IMR-90 (cell line): ENCODE measurements around the gene SMLR1. TPM values are rescaled to one million over a fixed set of nuclear protein-coding genes. Genes with fewer than 3 reads are reported as not detected.

ENCODE experiments used
- ATAC-seq: fragments of 200-7000 bp; cut with Tn5 transposase; 2 replicates; pipeline ENCODE4 v1.9.1; 2020; ENCODE audit warnings: low read depth, mild to moderate bottlenecking, moderate library complexity
- BruUV-seq: library from RNA; stranded (reverse); fragments of 400-500 nt; replicated peaks from 2 replicates; lab custom pipeline; 2021; lab: Mats Ljungman, UMichigan
- CTCF ChIA-PET: fragments of 300-600 bp; formaldehyde crosslinking; extraction: SDS; loops from one replicate; lab custom pipeline; 2021; ENCODE audit warnings: antibody characterized with exemption; lab: Yijun Ruan, JAX
- POLR2A ChIA-PET: fragments of 300-600 bp; sonication (Branson Sonifier 250); formaldehyde crosslinking; loops from one replicate; lab custom pipeline; 2022; ENCODE audit warnings: antibody characterized with exemption; ENCODE audit not compliant: unreplicated experiment; lab: Charles Lee
- DNase-seq: peaks from one replicate; pipeline ENCODE4 v3.0.0; 2013
- H2AFZ ChIP-seq: replicated peaks from 2 replicates; pipeline ENCODE3; 2013; ENCODE audit warnings: low read length, mild to moderate bottlenecking; ENCODE audit not compliant: poor library complexity
- H2AK5ac ChIP-seq: 2 replicates; pipeline ENCODE4 v1.6.1; 2013; ENCODE audit warnings: low read depth, low read length, inconsistent platforms
- H2AK9ac ChIP-seq: replicated peaks from 2 replicates; pipeline ENCODE3; 2013; ENCODE audit warnings: mild to moderate bottlenecking, low read depth, low read length, moderate library complexity; ENCODE audit not compliant: poor library complexity
- H2BK120ac ChIP-seq: 2 replicates; pipeline ENCODE4 v1.6.1; 2013; ENCODE audit warnings: low read depth, low read length, inconsistent platforms
- H2BK15ac ChIP-seq: 3 replicates; pipeline ENCODE4 v1.6.1; 2013; ENCODE audit warnings: low read depth, low read length, inconsistent platforms
- H2BK20ac ChIP-seq: 2 replicates; pipeline ENCODE4 v1.6.1; 2013; ENCODE audit warnings: low read depth, mild to moderate bottlenecking, inconsistent platforms, low read length, moderate library complexity
- H2BK5ac ChIP-seq: 2 replicates; pipeline ENCODE4 v1.6.1; 2013; ENCODE audit warnings: mild to moderate bottlenecking, low read depth, low read length, inconsistent platforms; ENCODE audit not compliant: poor library complexity, severe bottlenecking
- H3K14ac ChIP-seq: replicated peaks from 2 replicates; pipeline ENCODE4 v1.6.1; 2013; ENCODE audit warnings: low read depth, low read length, inconsistent platforms
- H3K18ac ChIP-seq: 2 replicates; pipeline ENCODE4 v1.6.1; 2013; ENCODE audit warnings: low read depth, low read length, control low read depth
- H3K23ac ChIP-seq: 2 replicates; pipeline ENCODE4 v1.6.1; 2013; ENCODE audit warnings: low read depth, low read length, inconsistent platforms
- H3K27ac ChIP-seq: 2 replicates; pipeline ENCODE4 v1.5.1; 2013; ENCODE audit warnings: mild to moderate bottlenecking, control low read depth, low read length; ENCODE audit not compliant: insufficient read depth
- H3K27me3 ChIP-seq: 2 replicates; pipeline ENCODE4 v1.6.1; 2013; ENCODE audit warnings: low read length; ENCODE audit not compliant: control insufficient read depth, insufficient read depth
- H3K36me3 ChIP-seq: 2 replicates; pipeline ENCODE4 v1.6.1; 2013; ENCODE audit warnings: low read length, mixed read lengths; ENCODE audit not compliant: control insufficient read depth, insufficient read depth
- H3K4ac ChIP-seq: 2 replicates; pipeline ENCODE4 v1.6.1; 2013; ENCODE audit warnings: low read depth, low read length, inconsistent platforms
- H3K4me1 ChIP-seq: 2 replicates; pipeline ENCODE4 v1.6.1; 2013; ENCODE audit warnings: low read length, mixed read lengths; ENCODE audit not compliant: control insufficient read depth, insufficient read depth
- H3K4me2 ChIP-seq: 2 replicates; pipeline ENCODE4 v1.6.1; 2013; ENCODE audit warnings: low read depth, mild to moderate bottlenecking, control low read depth, low read length, moderate library complexity
- H3K4me3 ChIP-seq: 2 replicates; pipeline ENCODE4 v1.5.1; 2013; ENCODE audit warnings: low read depth, mild to moderate bottlenecking, control low read depth, low read length, moderate library complexity; ENCODE audit not compliant: insufficient read depth
- H3K56ac ChIP-seq: 2 replicates; pipeline ENCODE4 v1.6.1; 2013; ENCODE audit warnings: low read length, inconsistent platforms; ENCODE audit not compliant: insufficient read depth; ENCODE audit errors: extremely low read depth
- H3K79me1 ChIP-seq, 2 experiments: 2 replicates each; pipeline ENCODE4 v1.6.1; 2013; ENCODE audit warnings: low read length in 2 of 2, inconsistent platforms in 1 of 2, low read depth in 1 of 2
- H3K9ac ChIP-seq: 2 replicates; pipeline ENCODE4 v1.6.1; 2013; ENCODE audit warnings: low read depth, low read length, control low read depth
- H3K9me1 ChIP-seq: 2 replicates; pipeline ENCODE4 v1.6.1; 2013; ENCODE audit warnings: low read length, inconsistent platforms; ENCODE audit not compliant: insufficient read depth
- H3K9me3 ChIP-seq: 2 replicates; pipeline ENCODE4 v1.6.1; 2013; ENCODE audit warnings: low read length; ENCODE audit not compliant: control insufficient read depth, insufficient read depth
- H4K20me1 ChIP-seq: 2 replicates; pipeline ENCODE4 v1.6.1; 2013; ENCODE audit warnings: low read length, inconsistent platforms; ENCODE audit not compliant: insufficient read depth
- H4K5ac ChIP-seq: 2 replicates; pipeline ENCODE4 v1.6.1; 2013; ENCODE audit warnings: mild to moderate bottlenecking, low read depth, low read length, control low read depth
- H4K8ac ChIP-seq, 2 experiments: 2 replicates each; pipeline ENCODE4 v1.6.1; 2013; ENCODE audit warnings: low read depth in 2 of 2, low read length in 2 of 2, control low read depth in 1 of 2, inconsistent platforms in 1 of 2
- H4K91ac ChIP-seq: 2 replicates; pipeline ENCODE4 v1.6.1; 2013; ENCODE audit warnings: low read depth, low read length, inconsistent platforms; ENCODE audit not compliant: insufficient read depth
- CEBPB ChIP-seq: IDR thresholded peaks from 2 replicates; pipeline ENCODE4 v1.6.1; 2012; ENCODE audit warnings: low read depth, low read length, improper control_type of control experiment
- FOS ChIP-seq: fragments of 150-350 bp; IDR thresholded peaks from 2 replicates; pipeline ENCODE4 v1.6.1; 2016; ENCODE audit warnings: low read depth, low read length
- MAFK ChIP-seq: IDR thresholded peaks from 2 replicates; pipeline ENCODE4 v1.6.1; 2012; ENCODE audit warnings: low read depth, low read length, improper control_type of control experiment
- NFE2L2 ChIP-seq: fragments of 150-350 bp; IDR thresholded peaks from 2 replicates; pipeline ENCODE4 v1.6.1; 2016; ENCODE audit warnings: low read depth, mild to moderate bottlenecking, low read length
- WGBS, 2 experiments: methylation state at CpG; one replicate each; pipeline versions ENCODE4 v1.1.5 to v1.1.7; 2013; ENCODE audit warnings: missing lambda C conversion rate in 2 of 2; ENCODE audit not compliant: insufficient read length in 1 of 2; ENCODE audit errors: extremely low coverage in 2 of 2; 5-methylcytosine and 5-hydroxymethylcytosine counted together
- dilution Hi-C: fragments of 300-500 bp; cut with HindIII; formaldehyde crosslinking; loops from one replicate; pipeline ENCODE4 v1.14.3; 2018; ENCODE audit warnings: low sequenced_read_pairs; ENCODE audit not compliant: unreplicated experiment
- in situ Hi-C: fragments of 300-500 bp; cut with MboI; formaldehyde crosslinking; loops from 3 replicates; pipeline ENCODE4 v1.14.3; 2019; ENCODE audit warnings: low sequenced_read_pairs, inconsistent platforms, mixed read lengths
- intact Hi-C: fragments of 100-400 bp; cut with micrococcal nuclease; formaldehyde crosslinking; loops from 2 replicates; pipeline ENCODE4 v1.10.0; 2022
- polyA plus RNA-seq, 3 experiments: library from polyadenylated mRNA; depleted of rRNA; stranded (reverse); fragments of >200 nt; gene quantifications; 2 replicates each; pipeline ENCODE4 v1.2.3, GENCODE V29; 2012; ENCODE audit warnings: low replicate concordance in 1 of 3
- total RNA-seq: library from RNA; depleted of rRNA; stranded (reverse); fragments of >200 nt; gene quantifications from 2 replicates; pipeline ENCODE4 v1.2.3, GENCODE V29; 2012

The SMLR1 gene
- total and polyA plus RNA-seq, 2 of the 4 experiments (the other 2 are of a cell fraction) = not detected

DNA sequence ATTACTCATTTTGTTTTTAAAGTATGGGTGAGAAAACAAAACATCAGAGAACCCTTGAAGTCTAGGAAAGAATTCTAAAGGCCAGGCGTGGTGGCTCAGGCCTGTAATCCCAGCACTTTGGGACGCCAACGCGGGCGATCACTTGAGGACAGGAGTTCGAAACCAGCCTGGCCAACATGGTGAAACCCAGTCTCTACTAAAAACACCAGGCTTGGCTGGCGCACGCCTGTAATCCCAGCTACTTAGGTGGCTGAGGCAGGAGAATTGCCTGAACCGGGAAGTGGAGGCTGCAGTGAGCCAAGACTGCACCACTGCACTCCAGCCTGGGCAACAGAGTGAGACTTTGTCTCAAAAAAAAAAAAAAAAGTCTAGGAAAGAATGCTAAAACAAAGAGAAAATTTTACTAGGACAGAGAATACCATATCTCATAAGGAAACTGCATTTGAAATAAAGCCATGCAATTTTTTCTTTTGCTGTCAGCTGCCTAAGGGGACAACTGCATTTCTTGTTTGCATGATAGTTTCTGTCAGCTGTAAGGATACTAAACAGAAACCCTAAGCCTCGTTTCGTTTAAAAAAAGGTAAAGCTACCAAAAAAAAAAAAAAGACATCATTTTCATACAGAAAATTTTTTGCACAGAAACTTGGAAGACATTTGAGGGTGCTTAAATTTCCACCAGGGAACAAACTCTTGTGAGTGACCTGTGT lies 32.1 kb downstream of the SMLR1 start:
- Histone ChIP-seq H3K79me1 (peaks cover 0 to 8% of the 10 kb centered on the region in 2 experiments; a peak in 2 of 4 replicates), H3K36me3 (peaks cover 24% of the 10 kb centered on the region), H3K9me1 (no peaks in the 10 kb centered on the region), H3K27ac (no peak overlapping the region), H4K91ac (no peak overlapping the region), H2AFZ (no peak overlapping the region), H2BK15ac (no peak overlapping the region), H3K4me3 (no peak overlapping the region), H3K9me3 (no peaks in the 10 kb centered on the region), H3K23ac (no peak overlapping the region), H2BK20ac (no peak overlapping the region), H3K56ac (no peak overlapping the region), H3K4me2 (no peak overlapping the region), H3K4me1 (no peaks in the 10 kb centered on the region), H3K27me3 (no peaks in the 10 kb centered on the region), H4K5ac (no peak overlapping the region), H4K20me1 (no peaks in the 10 kb centered on the region), H3K14ac (no peak overlapping the region), H4K8ac (no peak overlapping the region), H2AK9ac (no peak overlapping the region), H2BK5ac (no peak overlapping the region), H2AK5ac (no peak overlapping the region), H3K9ac (no peak overlapping the region), H3K18ac (no peak overlapping the region), H3K4ac (no peak overlapping the region), H2BK120ac (no peak overlapping the region)
- no TSS peak for BruUV-seq
- intact Hi-C loops = no loop called here
- ChIA-PET CTCF (interaction anchor here (1.1 to 2.0 kb wide), 2 partner anchors 12 to 18 kb away, joined by 3 to 4 read pairs; no protein-coding TSS in a partner anchor), POLR2A (no interaction called here)
- no peak for ATAC-seq
- in situ Hi-C loops = no loop called here
- TF ChIP-seq MAFK (no peak), NFE2L2 (no peak), CEBPB (no peak), FOS (no peak)
- DNase-seq = no peak
- dilution Hi-C loops = no loop called here
- WGBS, 2 experiments = no CpG with 5 or more reads among the region's 11 CpGs
